Astrocyte (in vitro differentiated cells and primary cell): ENCODE data around the gene C1orf52. TPM values are rescaled to one million over a fixed set of nuclear protein-coding genes. Genes with fewer than 3 reads are reported as not detected.

Source experiments
- DNase-seq: peaks from one replicate; pipeline ENCODE4 v3.0.0-alpha.2; 2010; ENCODE audit warnings: low read depth
- FAIRE-seq: peaks from 2 replicates; lab custom pipeline; 2011; peaks lifted over from hg19 to GRCh38; lab: Jason Lieb, UNC
- H2AFZ ChIP-seq: 2 replicates; pipeline ENCODE4 v1.6.0; 2012; ENCODE audit warnings: low read depth, low read length, inconsistent platforms
- H3K27ac ChIP-seq: 2 replicates; pipeline ENCODE4 v1.5.1; 2011; ENCODE audit warnings: low read depth, low read length, inconsistent platforms
- H3K27me3 ChIP-seq: 2 replicates; pipeline ENCODE4 v1.6.0; 2011; ENCODE audit warnings: low read length, inconsistent platforms; ENCODE audit not compliant: insufficient read depth
- H3K36me3 ChIP-seq: 2 replicates; pipeline ENCODE4 v1.5.1; 2011; ENCODE audit warnings: low read length, inconsistent platforms; ENCODE audit not compliant: insufficient read depth
- H3K4me1 ChIP-seq: 2 replicates; pipeline ENCODE4 v1.5.1; 2011; ENCODE audit warnings: low read length, inconsistent platforms; ENCODE audit not compliant: insufficient read depth
- H3K4me2 ChIP-seq: 2 replicates; pipeline ENCODE4 v1.6.0; 2012; ENCODE audit warnings: low read length, inconsistent platforms
- H3K4me3 ChIP-seq: 2 replicates; pipeline ENCODE4 v1.5.1; 2011; ENCODE audit warnings: low read depth, mild to moderate bottlenecking, low read length, inconsistent platforms; ENCODE audit not compliant: insufficient read depth
- H3K79me2 ChIP-seq: 2 replicates; pipeline ENCODE4 v1.6.0; 2012; ENCODE audit warnings: mild to moderate bottlenecking, low read length, inconsistent platforms; ENCODE audit not compliant: insufficient read depth
- H3K9ac ChIP-seq: 2 replicates; pipeline ENCODE4 v1.6.0; 2012; ENCODE audit warnings: mild to moderate bottlenecking, low read length, inconsistent platforms
- H3K9me3 ChIP-seq: 2 replicates; pipeline ENCODE4 v1.5.1; 2012; ENCODE audit warnings: low read depth, mild to moderate bottlenecking, low read length, inconsistent platforms; ENCODE audit not compliant: insufficient read depth
- H4K20me1 ChIP-seq: 2 replicates; pipeline ENCODE4 v1.6.0; 2012; ENCODE audit warnings: low read length, inconsistent platforms; ENCODE audit not compliant: insufficient read depth
- H3K27ac Mint-ChIP-seq: one replicate; pipeline ENCODE4 v1.8.0; 2021; ENCODE audit warnings: mild to moderate bottlenecking, mixed read lengths; ENCODE audit not compliant: unreplicated experiment
- H3K27me3 Mint-ChIP-seq: one replicate; pipeline ENCODE4 v1.8.0; 2021; ENCODE audit warnings: low read depth, mixed read lengths; ENCODE audit not compliant: unreplicated experiment
- H3K36me3 Mint-ChIP-seq: one replicate; pipeline ENCODE4 v1.8.0; 2021; ENCODE audit warnings: low read depth, mixed read lengths; ENCODE audit not compliant: unreplicated experiment
- H3K4me1 Mint-ChIP-seq: one replicate; pipeline ENCODE4 v1.8.0; 2021; ENCODE audit warnings: low read depth, mixed read lengths; ENCODE audit not compliant: unreplicated experiment
- H3K4me3 Mint-ChIP-seq: one replicate; pipeline ENCODE4 v1.8.0; 2021; ENCODE audit warnings: mild to moderate bottlenecking, moderate library complexity, mixed read lengths; ENCODE audit not compliant: unreplicated experiment
- H3K9me3 Mint-ChIP-seq: one replicate; pipeline ENCODE4 v1.8.0; 2021; ENCODE audit warnings: mild to moderate bottlenecking, mixed read lengths; ENCODE audit not compliant: unreplicated experiment
- EZH2 ChIP-seq: IDR thresholded peaks from 2 replicates; pipeline ENCODE4 v1.6.1; 2012; ENCODE audit warnings: mild to moderate bottlenecking, low read length, inconsistent platforms; ENCODE audit not compliant: insufficient read depth
- total RNA-seq: library from RNA; stranded (reverse); gene quantifications from 2 replicates; pipeline ENCODE4 v1.2.1, GENCODE V29; 2021
- TF ChIP-seq, protein P1 (sequence below): IDR thresholded peaks from 2 replicates; pipeline ENCODE4 v1.5.1; 2011; ENCODE audit warnings: low read depth, mild to moderate bottlenecking, inconsistent platforms, low read length, moderate library complexity; ENCODE audit not compliant: insufficient read depth

Gene C1orf52
- total RNA-seq, 1 donor from 2014 or later = 42.4 TPM

GRCh38 chr1:85214654-85215053 is 44.8 kb downstream of the C1orf52 start:
- TF ChIP-seq, protein P1, sequence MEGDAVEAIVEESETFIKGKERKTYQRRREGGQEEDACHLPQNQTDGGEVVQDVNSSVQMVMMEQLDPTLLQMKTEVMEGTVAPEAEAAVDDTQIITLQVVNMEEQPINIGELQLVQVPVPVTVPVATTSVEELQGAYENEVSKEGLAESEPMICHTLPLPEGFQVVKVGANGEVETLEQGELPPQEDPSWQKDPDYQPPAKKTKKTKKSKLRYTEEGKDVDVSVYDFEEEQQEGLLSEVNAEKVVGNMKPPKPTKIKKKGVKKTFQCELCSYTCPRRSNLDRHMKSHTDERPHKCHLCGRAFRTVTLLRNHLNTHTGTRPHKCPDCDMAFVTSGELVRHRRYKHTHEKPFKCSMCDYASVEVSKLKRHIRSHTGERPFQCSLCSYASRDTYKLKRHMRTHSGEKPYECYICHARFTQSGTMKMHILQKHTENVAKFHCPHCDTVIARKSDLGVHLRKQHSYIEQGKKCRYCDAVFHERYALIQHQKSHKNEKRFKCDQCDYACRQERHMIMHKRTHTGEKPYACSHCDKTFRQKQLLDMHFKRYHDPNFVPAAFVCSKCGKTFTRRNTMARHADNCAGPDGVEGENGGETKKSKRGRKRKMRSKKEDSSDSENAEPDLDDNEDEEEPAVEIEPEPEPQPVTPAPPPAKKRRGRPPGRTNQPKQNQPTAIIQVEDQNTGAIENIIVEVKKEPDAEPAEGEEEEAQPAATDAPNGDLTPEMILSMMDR = no peak
- no peak for TF ChIP-seq EZH2

DNA sequence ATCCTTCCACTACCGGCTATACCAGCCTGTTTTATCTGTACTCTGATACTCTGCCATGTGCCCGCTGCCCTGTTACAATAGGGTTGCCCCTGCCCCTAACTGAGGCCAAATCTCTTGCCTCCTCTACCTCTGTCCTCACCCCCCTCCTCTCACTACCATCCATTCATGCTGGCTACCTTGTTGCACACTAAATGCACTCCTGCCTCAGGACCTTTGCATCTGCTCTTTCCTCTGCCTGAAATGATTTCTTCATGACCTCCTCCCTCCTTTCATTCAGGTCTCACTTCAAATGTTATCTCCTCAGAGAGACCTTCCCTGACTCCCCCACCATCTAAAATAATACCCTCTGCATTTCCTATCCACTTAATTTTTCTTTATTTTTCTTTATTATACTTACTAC is 51.0 kb downstream of the C1orf52 start:
- Histone ChIP-seq H3K9me3 (no peaks in the 10 kb centered on the region), H3K79me2 (no peaks in the 10 kb centered on the region), H3K36me3 (no peaks in the 10 kb centered on the region), H4K20me1 (no peaks in the 10 kb centered on the region), H3K4me2 (no peak overlapping the region), H3K4me1 (no peaks in the 10 kb centered on the region), H3K4me3 (no peak overlapping the region), H3K27me3 (no peaks in the 10 kb centered on the region), H3K9ac (no peak overlapping the region), H2AFZ (no peak overlapping the region), H3K27ac (no peak overlapping the region)
- DNase-seq (no peak), FAIRE-seq (no peak)
- Mint-ChIP-seq H3K9me3 (no peaks in the 10 kb centered on the region), H3K27me3 (peaks cover 5% of the 10 kb centered on the region), H3K4me3 (no peak overlapping the region), H3K4me1 (no peaks in the 10 kb centered on the region), H3K36me3 (no peaks in the 10 kb centered on the region), H3K27ac (no peak overlapping the region)
- TF ChIP-seq, protein P1 = no peak
- no peak for TF ChIP-seq EZH2

More at GRCh38 chr1:85214654-85215053, 44.8 kb downstream of the C1orf52 start:
- H3K9me3 Mint-ChIP-seq = no peaks in the 10 kb centered on the region
- no peaks in the 10 kb centered on the region for H4K20me1 ChIP-seq
- H3K9ac ChIP-seq = no peak overlapping the region
- DNase-seq (no peak), FAIRE-seq (no peak)
- H3K36me3 ChIP-seq = no peaks in the 10 kb centered on the region
- H2AFZ ChIP-seq = no peak overlapping the region
- H3K4me1 Mint-ChIP-seq = no peaks in the 10 kb centered on the region
- no peak overlapping the region for H3K4me3 ChIP-seq
- no peak overlapping the region for H3K27ac ChIP-seq
- H3K4me2 ChIP-seq = no peak overlapping the region
- no peaks in the 10 kb centered on the region for H3K4me1 ChIP-seq
- no peak overlapping the region for H3K27ac Mint-ChIP-seq
- no peaks in the 10 kb centered on the region for H3K27me3 Mint-ChIP-seq
- no peaks in the 10 kb centered on the region for H3K9me3 ChIP-seq
- no peaks in the 10 kb centered on the region for H3K79me2 ChIP-seq
- no peak overlapping the region for H3K4me3 Mint-ChIP-seq
- H3K27me3 ChIP-seq = peaks cover 3% of the 10 kb centered on the region
- H3K36me3 Mint-ChIP-seq = no peaks in the 10 kb centered on the region

GRCh38 chr1:85203573-85204171 is 55.8 kb downstream of the C1orf52 start:
- no peak overlapping the region for H3K9ac ChIP-seq
- Mint-ChIP-seq H3K27ac (no peak overlapping the region), H3K9me3 (no peaks in the 10 kb centered on the region), H3K27me3 (peaks cover 5% of the 10 kb centered on the region), H3K36me3 (no peaks in the 10 kb centered on the region), H3K4me3 (no peak overlapping the region), H3K4me1 (peaks cover 5% of the 10 kb centered on the region)
- no peak overlapping the region for H3K27ac ChIP-seq
- H3K4me2 ChIP-seq = no peak overlapping the region
- FAIRE-seq (no peak), DNase-seq (no peak)
- H3K9me3 ChIP-seq = no peaks in the 10 kb centered on the region
- TF ChIP-seq, protein P1 = no peak
- no peak for TF ChIP-seq EZH2
- peaks cover 8% of the 10 kb centered on the region for H3K4me1 ChIP-seq
- peaks cover 6% of the 10 kb centered on the region for H3K79me2 ChIP-seq
- no peak overlapping the region for H2AFZ ChIP-seq
- H3K4me3 ChIP-seq = no peak overlapping the region
- H3K36me3 ChIP-seq = no peaks in the 10 kb centered on the region
- no peaks in the 10 kb centered on the region for H3K27me3 ChIP-seq
- H4K20me1 ChIP-seq = peaks cover 8% of the 10 kb centered on the region
